Ovary (tissue), 9 donors: Measurements from ENCODE around the gene ATP7B. TPM values are rescaled to one million over a fixed set of nuclear protein-coding genes. Genes with fewer than 3 reads are reported as not detected.

ENCODE experiments used
- DNase-seq, 5 donors: peaks; one replicate each; pipeline ENCODE4 v3.0.0-alpha.2; 2019 to 2020
- H3K27ac ChIP-seq, 2 donors: fragments of 200-600 bp; one replicate each; pipeline versions ENCODE4 v1.5.1 to v1.8.0; 2019 to 2022
- H3K27me3 ChIP-seq: fragments of 200-600 bp; one replicate; pipeline ENCODE4 v1.8.0; 2022
- H3K36me3 ChIP-seq: fragments of 200-600 bp; sonication (generic); one replicate; pipeline ENCODE4 v1.5.1; 2019
- H3K4me1 ChIP-seq: one replicate; pipeline ENCODE4 v1.8.1; 2013; ENCODE audit warnings: mild to moderate bottlenecking, moderate library complexity; ENCODE audit not compliant: insufficient read depth
- H3K4me3 ChIP-seq: fragments of 200-600 bp; sonication (generic); one replicate; pipeline ENCODE4 v1.5.1; 2017
- H3K9me3 ChIP-seq, 2 donors: fragments of 200-600 bp in 1 of 2; sonication (generic) in 1 of 2; one replicate each; pipeline versions ENCODE4 v1.5.1 to v1.8.1; 2013 to 2019; ENCODE audit warnings: mild to moderate bottlenecking in 1 of 2, moderate library complexity in 1 of 2
- EP300 ChIP-seq: sonication (generic); formaldehyde crosslinking; IDR thresholded peaks from one replicate; pipeline ENCODE4 v1.6.1; 2017; ENCODE audit warnings: antibody characterized with exemption
- POLR2A ChIP-seq: fragments of 450-650 bp; IDR thresholded peaks from one replicate; pipeline ENCODE4 v1.6.1; 2017; ENCODE audit warnings: antibody characterized with exemption, mild to moderate bottlenecking, moderate library complexity
- WGBS, 3 donors: extraction: QIAGEN DNeasy Blood & Tissue Kit in 1 of 3; methylation state at CpG; one replicate each; pipeline versions ENCODE4 v1.1.5 to v1.1.7; 2013 to 2017; 5-methylcytosine and 5-hydroxymethylcytosine counted together
- intact Hi-C, 4 donors: fragments of 100-400 bp; cut with DNase I; formaldehyde crosslinking; loops; one replicate each; pipeline versions ENCODE4 v1.11.0 to v1.15.1; 2022 to 2023
- polyA plus RNA-seq, 2 donors: library from polyadenylated mRNA; stranded (reverse); fragments of 200-250 nt in 1 of 2; fragments of 350-450 nt in 1 of 2; fragmentation: Illumina TruSeq in 1 of 2; extraction: RNeasy Lipid Tissue Mini Kit (QIAGEN cat#74804) in 1 of 2; gene quantifications; one replicate each; pipeline ENCODE4 v1.2.3, GENCODE V29; 2013 to 2014
- total RNA-seq, 7 donors: library from RNA; depleted of rRNA in 2 of 7; stranded (reverse); fragments of >200 nt in 2 of 7; fragmentation: NEBNext Ultra II Directional in 3 of 7; extraction: Animal tissue kit (Norgen Biotek cat#: 25700) in 3 of 7; gene quantifications; one replicate each; pipeline versions ENCODE4 v1.1.0 to v1.2.4, GENCODE V29; 2016 to 2023
- TF ChIP-seq, protein P1 (sequence below), 3 donors: fragments of 450-650 bp in 2 of 3; fragments of 200-600 bp in 1 of 3; IDR thresholded peaks; one replicate each; pipeline versions ENCODE4 v1.5.1 to v1.8.0; 2016 to 2022; ENCODE audit warnings: antibody characterized with exemption in 3 of 3, mild to moderate bottlenecking in 1 of 3
- donor health status: DM: no; HTN: no; CAD: no; lungs with moderate emphysema.
- donor health status: DM: no; HTN: no; CAD: no.
- donor health status: Bipolar disorder and iron deficiency.
- donor health status: DM: yes; HTN: yes; CAD: no.
- donor health status: DM: no; HTN: no; CAD: no.
- donor health status: DM: yes; HTN: yes; CAD: no.

Gene ATP7B
- total and polyA plus RNA-seq, 9 donors = 2.9 to 7.3 (median 5.1) TPM

DNA sequence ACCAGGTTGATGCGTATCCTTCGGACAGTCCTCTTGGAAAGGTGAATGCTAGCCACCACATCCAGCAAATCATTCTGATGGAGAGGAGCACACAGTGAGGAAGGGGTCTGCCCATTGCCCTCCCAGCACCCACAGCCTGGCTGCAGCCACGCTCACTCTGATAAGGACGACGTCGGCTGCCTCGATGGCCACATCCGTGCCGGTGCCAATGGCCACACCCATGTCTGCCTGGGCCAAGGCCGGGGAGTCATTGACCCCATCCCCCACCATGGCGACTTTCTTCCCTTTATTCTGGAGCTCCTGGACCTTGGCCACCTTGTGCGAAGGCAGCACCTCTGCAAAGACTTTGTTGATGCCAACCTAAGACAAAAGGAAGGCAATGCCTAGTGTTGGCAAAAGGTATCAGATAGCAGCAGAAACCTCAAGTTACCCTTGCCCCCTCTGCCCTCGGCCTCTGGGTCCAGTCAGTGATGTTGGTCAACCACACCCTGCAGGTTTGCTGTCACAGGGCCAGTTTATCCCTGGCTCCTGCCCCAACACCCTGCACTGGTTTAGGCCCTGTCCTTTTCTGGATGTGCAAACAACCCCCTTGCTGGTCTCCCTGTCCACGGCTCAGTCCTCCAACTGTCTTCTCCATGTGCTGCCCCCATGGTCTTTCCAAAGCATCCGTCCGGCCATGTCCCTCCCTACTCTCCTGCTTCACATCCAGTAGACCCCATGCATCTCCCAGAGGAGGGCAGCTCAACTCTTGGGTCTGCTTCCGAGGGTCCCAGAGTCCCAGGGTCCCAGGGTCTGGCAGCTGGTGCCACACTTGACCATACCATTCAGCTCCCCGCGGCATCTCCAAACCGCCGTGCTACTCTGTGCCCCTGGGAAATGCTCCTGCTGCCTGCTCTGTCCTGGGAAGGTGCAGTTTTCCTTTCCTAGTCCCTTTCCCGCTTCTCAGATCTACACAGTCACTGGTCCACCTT is 73.6 kb downstream of the ATP7B start:
- WGBS, 3 donors = 84 to 93% (median 90%) methylated on average over 22 of the region's 22 CpGs
- no peak overlapping the region for H3K4me3 ChIP-seq
- no peak for DNase-seq
- no peak overlapping the region for H3K27ac ChIP-seq
- no peaks in the 10 kb centered on the region for H3K27me3 ChIP-seq
- H3K36me3 ChIP-seq = no peaks in the 10 kb centered on the region
- TF ChIP-seq EP300 = no peak
- TF ChIP-seq POLR2A = no peak
- TF ChIP-seq, protein P1, sequence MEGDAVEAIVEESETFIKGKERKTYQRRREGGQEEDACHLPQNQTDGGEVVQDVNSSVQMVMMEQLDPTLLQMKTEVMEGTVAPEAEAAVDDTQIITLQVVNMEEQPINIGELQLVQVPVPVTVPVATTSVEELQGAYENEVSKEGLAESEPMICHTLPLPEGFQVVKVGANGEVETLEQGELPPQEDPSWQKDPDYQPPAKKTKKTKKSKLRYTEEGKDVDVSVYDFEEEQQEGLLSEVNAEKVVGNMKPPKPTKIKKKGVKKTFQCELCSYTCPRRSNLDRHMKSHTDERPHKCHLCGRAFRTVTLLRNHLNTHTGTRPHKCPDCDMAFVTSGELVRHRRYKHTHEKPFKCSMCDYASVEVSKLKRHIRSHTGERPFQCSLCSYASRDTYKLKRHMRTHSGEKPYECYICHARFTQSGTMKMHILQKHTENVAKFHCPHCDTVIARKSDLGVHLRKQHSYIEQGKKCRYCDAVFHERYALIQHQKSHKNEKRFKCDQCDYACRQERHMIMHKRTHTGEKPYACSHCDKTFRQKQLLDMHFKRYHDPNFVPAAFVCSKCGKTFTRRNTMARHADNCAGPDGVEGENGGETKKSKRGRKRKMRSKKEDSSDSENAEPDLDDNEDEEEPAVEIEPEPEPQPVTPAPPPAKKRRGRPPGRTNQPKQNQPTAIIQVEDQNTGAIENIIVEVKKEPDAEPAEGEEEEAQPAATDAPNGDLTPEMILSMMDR (IDR thresholded peaks at IDR 0.05) = no peak
- no peaks in the 10 kb centered on the region for H3K4me1 ChIP-seq
- intact Hi-C loops = no loop called here
- no peaks in the 10 kb centered on the region for H3K9me3 ChIP-seq

DNA sequence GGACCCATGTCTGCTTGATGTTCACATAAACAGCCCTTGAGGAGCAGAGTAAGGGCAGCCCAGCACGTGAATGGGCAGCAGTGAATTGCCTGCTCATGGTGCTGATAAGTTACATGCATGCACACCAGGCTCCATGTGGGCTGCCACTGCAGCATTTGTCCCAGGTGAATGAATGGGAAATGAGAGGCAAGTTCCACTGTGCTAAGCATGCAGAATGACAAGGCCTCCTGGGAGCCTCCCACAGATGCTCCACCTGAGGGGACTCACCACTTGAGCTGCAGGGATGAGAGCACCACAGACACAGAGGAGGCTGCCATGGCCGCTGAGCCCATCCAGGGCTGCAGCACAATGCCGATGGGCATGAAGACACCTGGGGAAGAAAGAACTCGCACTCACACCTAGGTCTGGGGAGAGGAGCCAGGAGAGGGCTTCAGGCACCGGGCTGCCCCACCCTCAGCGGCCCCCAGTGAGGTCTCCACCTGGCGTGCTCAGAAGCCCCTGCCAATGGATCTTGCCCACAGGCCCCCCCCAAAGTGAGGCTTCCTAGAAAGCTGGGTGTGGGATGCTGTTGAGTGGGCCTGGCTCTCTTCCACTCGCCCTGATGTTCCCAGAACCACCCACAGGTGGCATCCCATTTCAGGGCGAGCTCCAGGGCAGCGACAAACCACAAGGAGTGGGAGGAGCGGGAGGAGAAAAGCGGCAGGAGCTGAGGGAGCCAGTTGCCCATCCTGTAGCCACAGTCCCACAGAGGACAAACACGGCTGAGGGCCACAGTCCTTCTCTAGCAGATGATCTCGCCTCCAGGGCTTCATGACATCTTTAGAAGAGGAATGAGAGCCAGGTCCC is 75.7 kb downstream of the ATP7B start:
- no peaks in the 10 kb centered on the region for H3K9me3 ChIP-seq
- no peaks in the 10 kb centered on the region for H3K36me3 ChIP-seq
- intact Hi-C loops = no loop called here
- H3K27me3 ChIP-seq = no peaks in the 10 kb centered on the region
- DNase-seq = no peak
- WGBS, 3 donors = 71 to 77% (median 73%) methylated on average over 14 of the region's 14 CpGs
- no peak overlapping the region for H3K4me3 ChIP-seq
- H3K4me1 ChIP-seq = no peaks in the 10 kb centered on the region
- H3K27ac ChIP-seq = no peak overlapping the region
- TF ChIP-seq EP300 (no peak), POLR2A (no peak)
- TF ChIP-seq, protein P1 (IDR thresholded peaks at IDR 0.05) = no peak

DNA sequence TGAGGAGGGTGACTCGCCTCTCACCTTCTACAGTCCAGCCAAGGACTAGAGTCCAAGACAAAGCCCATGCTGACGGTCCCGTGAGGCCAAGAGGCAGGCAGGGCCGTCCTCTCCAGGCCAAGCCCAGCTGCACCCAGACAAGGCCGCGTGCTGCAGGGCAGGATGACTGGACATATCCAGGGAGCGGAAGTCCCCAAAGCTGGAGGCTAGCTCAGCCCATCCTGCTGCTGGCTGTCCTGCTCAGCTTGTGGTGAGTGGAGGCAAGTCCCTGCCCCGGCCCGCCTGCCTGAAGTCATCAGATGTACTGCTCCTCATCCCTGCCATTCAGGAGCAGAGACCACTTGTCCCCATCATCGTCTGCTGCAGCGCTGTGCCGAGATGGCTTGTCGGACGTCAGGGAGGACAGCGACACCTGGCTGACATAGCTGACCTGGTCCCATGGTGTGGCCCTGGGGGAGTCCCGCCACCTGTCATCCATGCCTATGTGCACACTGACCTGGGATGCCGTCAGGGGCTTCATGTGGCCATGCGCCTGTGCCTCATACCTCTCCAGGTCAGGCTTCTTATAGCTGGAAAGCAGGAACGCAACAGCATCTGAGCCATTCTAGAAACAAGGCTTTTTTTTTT is 76.7 kb downstream of the ATP7B start:
- H3K27me3 ChIP-seq = no peaks in the 10 kb centered on the region
- no peak overlapping the region for H3K4me3 ChIP-seq
- intact Hi-C loops = no loop called here
- H3K4me1 ChIP-seq = no peaks in the 10 kb centered on the region
- DNase-seq = no peak
- no peak for TF ChIP-seq POLR2A
- no peaks in the 10 kb centered on the region for H3K36me3 ChIP-seq
- no peak overlapping the region for H3K27ac ChIP-seq
- 91 to 92% (median 92%) methylated on average over 19 of the region's 19 CpGs for WGBS, 3 donors
- H3K9me3 ChIP-seq = no peaks in the 10 kb centered on the region

DNA sequence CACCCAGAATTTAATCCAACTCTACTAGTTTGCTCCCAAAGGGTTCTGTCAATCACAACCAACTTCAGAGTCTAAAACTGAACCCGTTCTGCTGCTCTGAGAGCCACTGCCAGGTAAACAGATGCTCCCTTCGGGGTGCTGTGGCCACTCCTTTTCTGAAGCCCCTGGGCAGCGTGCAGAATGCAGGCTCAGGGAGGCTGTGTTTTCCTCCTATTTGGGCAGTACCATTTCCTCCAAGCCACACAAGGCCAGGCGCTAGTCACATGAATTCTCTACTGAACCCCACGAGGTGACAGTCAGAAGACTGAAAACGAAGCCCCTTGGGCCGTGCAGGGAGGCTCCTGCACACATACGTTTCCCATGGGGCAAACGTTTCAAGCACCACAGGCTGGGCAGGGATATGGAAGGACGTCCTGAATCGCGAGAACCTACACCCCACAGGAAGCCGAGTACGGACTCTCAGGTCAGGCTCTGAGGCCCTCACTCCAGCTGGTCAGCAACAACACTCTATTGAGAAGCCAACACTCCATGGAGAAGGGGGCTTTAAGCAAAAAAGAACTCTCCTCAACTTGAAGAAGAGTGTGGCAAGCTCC is 77.7 kb downstream of the ATP7B start:
- WGBS, 3 donors = 86 to 90% (median 89%) methylated on average over 14 of the region's 14 CpGs
- Histone ChIP-seq H3K27ac (no peak overlapping the region), H3K27me3 (no peaks in the 10 kb centered on the region), H3K9me3 (no peaks in the 10 kb centered on the region), H3K4me1 (no peaks in the 10 kb centered on the region), H3K36me3 (no peaks in the 10 kb centered on the region), H3K4me3 (no peak overlapping the region)
- intact Hi-C loops = no loop called here
- no peak for TF ChIP-seq EP300
- TF ChIP-seq POLR2A = no peak
- TF ChIP-seq, protein P1 (IDR thresholded peaks at IDR 0.05) = no peak
- DNase-seq = no peak
